MCF 10A (cell line): ENCODE results near the gene DCAF6. TPM values are rescaled to one million over a fixed set of nuclear protein-coding genes. Genes with fewer than 3 reads are reported as not detected.

Experiments
- BruUV-seq: library from RNA; stranded (reverse); fragments of 400-500 nt; replicated peaks from 2 replicates; lab custom pipeline; 2021; lab: Mats Ljungman, UMichigan
- CTCF ChIA-PET: fragments of 300-600 bp; sonication (Branson Sonifier 250); formaldehyde crosslinking; extraction: SDS; loops from one replicate; lab custom pipeline; 2021; ENCODE audit warnings: antibody characterized with exemption, inconsistent platforms; lab: Yijun Ruan, JAX
- POLR2A ChIA-PET: fragments of 300-600, 350-650 bp; sonication (Branson Sonifier 250); formaldehyde crosslinking; extraction: SDS; loops from one replicate; lab custom pipeline; 2020; ENCODE audit warnings: antibody characterized with exemption, inconsistent platforms; lab: Yijun Ruan, JAX
- DNase-seq: peaks from one replicate; pipeline ENCODE4 v3.0.0-alpha.2; 2018; ENCODE audit not compliant: unreplicated experiment
- H3K27ac Mint-ChIP-seq: one replicate; pipeline ENCODE4 v1.8.0; 2022; ENCODE audit warnings: mild to moderate bottlenecking, low read depth, mixed read lengths; ENCODE audit not compliant: unreplicated experiment
- H3K27me3 Mint-ChIP-seq: one replicate; pipeline ENCODE4 v1.8.0; 2022; ENCODE audit warnings: mixed read lengths; ENCODE audit not compliant: insufficient read depth, unreplicated experiment
- H3K36me3 Mint-ChIP-seq: one replicate; pipeline ENCODE4 v1.8.0; 2022; ENCODE audit warnings: mild to moderate bottlenecking, moderate library complexity, mixed read lengths; ENCODE audit not compliant: insufficient read depth, unreplicated experiment
- H3K4me1 Mint-ChIP-seq: one replicate; pipeline ENCODE4 v1.8.0; 2022; ENCODE audit warnings: mixed read lengths; ENCODE audit not compliant: insufficient read depth, unreplicated experiment
- H3K4me3 Mint-ChIP-seq: one replicate; pipeline ENCODE4 v1.8.0; 2022; ENCODE audit warnings: mild to moderate bottlenecking, moderate library complexity, mixed read lengths; ENCODE audit not compliant: unreplicated experiment
- H3K9me3 Mint-ChIP-seq: one replicate; pipeline ENCODE4 v1.8.0; 2022; ENCODE audit warnings: mixed read lengths; ENCODE audit not compliant: unreplicated experiment
- intact Hi-C: fragments of 100-400 bp; cut with micrococcal nuclease; formaldehyde crosslinking; loops from 2 replicates; pipeline ENCODE4 v1.14.1; 2022
- total RNA-seq: library from RNA; stranded (reverse); gene quantifications from 2 replicates; pipeline ENCODE4 v1.2.3, GENCODE V29; 2022
- TF ChIP-seq, protein P1 (sequence below): fragments of 200-600 bp; IDR thresholded peaks from one replicate; pipeline ENCODE4 v1.8.0; 2022; ENCODE audit warnings: antibody characterized with exemption, mild to moderate bottlenecking; ENCODE audit not compliant: unreplicated experiment

The DCAF6 gene
- total RNA-seq, 1 experiment from 2014 or later, result 57.2 TPM

DNA sequence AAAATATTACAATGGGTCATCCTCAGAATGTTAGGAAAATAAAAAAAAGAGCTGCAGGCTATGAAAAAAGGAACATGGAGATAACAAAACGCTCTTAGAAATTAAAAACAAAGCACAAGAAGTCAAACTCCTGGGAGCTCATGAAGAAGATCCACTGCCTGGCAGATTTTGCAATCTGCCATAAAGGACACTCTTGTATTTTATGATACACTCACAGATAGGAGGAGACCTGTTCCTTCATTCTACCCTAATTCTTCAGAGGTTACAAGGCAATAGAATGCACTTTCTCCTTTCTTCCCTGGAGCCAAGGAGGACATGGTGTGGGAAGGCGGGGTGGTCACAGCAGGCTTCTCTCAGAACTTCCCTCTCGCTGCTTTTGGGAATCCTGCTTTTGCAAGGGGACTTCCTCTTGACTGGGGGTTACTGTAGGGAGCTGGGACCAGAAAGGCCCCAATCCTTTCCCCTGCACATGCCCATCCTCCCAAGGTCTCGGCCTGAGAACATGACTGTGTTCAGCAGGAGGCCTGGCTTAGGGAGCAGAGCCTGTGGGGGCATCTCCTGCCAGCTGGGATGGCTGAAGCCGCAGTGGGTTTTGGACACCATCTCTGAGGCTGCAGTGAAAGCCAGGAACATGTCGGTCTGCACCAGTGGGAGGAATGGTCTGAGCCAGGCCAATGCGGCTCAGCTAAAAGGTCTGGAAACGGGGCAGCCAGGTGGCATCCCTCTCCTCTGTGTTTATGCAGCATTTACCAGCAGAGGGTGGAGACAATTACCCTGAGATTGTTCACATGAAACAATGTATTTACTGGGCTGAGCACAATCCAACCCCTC lies 155.5 kb downstream of the DCAF6 start:
- H3K36me3 Mint-ChIP-seq, result peaks cover 5% of the 10 kb centered on the region
- H3K27me3 Mint-ChIP-seq, result no peaks in the 10 kb centered on the region
- DNase-seq, result no peak
- ChIA-PET POLR2A (interaction anchor here (0.6 to 2.4 kb wide), 3 partner anchors 9 to 851 kb away, joined by 3 to 8 read pairs (median 3); no protein-coding TSS in a partner anchor), CTCF (interaction anchor here (0.6 to 7.3 kb wide), 35 partner anchors 7 to 534 kb away, joined by 3 to 116 read pairs (median 5); partner anchors contain the start of gene TIPRL)
- TF ChIP-seq, protein P1, sequence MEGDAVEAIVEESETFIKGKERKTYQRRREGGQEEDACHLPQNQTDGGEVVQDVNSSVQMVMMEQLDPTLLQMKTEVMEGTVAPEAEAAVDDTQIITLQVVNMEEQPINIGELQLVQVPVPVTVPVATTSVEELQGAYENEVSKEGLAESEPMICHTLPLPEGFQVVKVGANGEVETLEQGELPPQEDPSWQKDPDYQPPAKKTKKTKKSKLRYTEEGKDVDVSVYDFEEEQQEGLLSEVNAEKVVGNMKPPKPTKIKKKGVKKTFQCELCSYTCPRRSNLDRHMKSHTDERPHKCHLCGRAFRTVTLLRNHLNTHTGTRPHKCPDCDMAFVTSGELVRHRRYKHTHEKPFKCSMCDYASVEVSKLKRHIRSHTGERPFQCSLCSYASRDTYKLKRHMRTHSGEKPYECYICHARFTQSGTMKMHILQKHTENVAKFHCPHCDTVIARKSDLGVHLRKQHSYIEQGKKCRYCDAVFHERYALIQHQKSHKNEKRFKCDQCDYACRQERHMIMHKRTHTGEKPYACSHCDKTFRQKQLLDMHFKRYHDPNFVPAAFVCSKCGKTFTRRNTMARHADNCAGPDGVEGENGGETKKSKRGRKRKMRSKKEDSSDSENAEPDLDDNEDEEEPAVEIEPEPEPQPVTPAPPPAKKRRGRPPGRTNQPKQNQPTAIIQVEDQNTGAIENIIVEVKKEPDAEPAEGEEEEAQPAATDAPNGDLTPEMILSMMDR, result no peak
- no TSS peak for BruUV-seq
- no peaks in the 10 kb centered on the region for H3K9me3 Mint-ChIP-seq
- H3K4me1 Mint-ChIP-seq, result no peaks in the 10 kb centered on the region
- H3K27ac Mint-ChIP-seq, result no peak overlapping the region
- H3K4me3 Mint-ChIP-seq, result no peak overlapping the region
- intact Hi-C loops, result loop anchor here (2.0 to 5.0 kb wide), 3 partner anchors 45 to 250 kb away; partner anchors contain the start of genes GPR161 and SFT2D2

GRCh38 chr1:168092566-168093355 lies 156.3 kb downstream of the DCAF6 start:
- DNase-seq, result peak; percentile 57
- Mint-ChIP-seq H3K9me3 (no peaks in the 10 kb centered on the region), H3K4me3 (no peak overlapping the region), H3K4me1 (peaks cover 4% of the 10 kb centered on the region), H3K27me3 (no peaks in the 10 kb centered on the region), H3K36me3 (peaks cover 5% of the 10 kb centered on the region), H3K27ac (no peak overlapping the region)
- ChIA-PET CTCF (interaction anchor here (0.6 to 7.3 kb wide), 37 partner anchors 9 to 1438 kb away, joined by 3 to 116 read pairs (median 5); partner anchors contain the start of genes GPR161 and TIPRL), POLR2A (interaction anchor here (0.5 to 2.4 kb wide), 4 partner anchors 10 to 851 kb away, joined by 3 to 8 read pairs (median 3); no protein-coding TSS in a partner anchor)
- intact Hi-C loops, result loop anchor here (1.0 to 5.0 kb wide), 6 partner anchors 44 to 250 kb away; partner anchors contain the start of genes GPR161 and SFT2D2
- TF ChIP-seq, protein P1, result peak; percentile 61
- no TSS peak for BruUV-seq

DNA sequence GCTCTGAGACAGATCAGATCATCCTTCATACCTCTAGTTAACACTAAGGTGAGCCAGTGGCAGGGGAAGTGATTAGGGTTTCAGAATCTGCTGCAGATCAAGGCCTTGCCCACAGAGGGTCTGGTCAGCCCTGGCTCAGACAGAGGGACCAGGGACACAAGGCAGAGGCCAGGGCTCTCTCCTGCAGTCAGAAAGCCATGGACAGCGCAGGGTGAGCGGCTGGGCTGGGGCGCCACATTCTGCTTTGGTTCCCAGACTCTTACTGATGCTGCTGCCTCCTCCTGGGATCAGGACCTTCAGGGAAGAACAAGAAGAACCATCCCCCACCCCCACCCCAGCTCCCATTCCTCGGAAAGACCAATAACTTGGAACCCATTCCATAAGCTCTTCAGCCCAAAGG lies 157.1 kb downstream of the DCAF6 start:
- DNase-seq, result no peak
- Mint-ChIP-seq H3K27me3 (no peaks in the 10 kb centered on the region), H3K4me3 (no peak overlapping the region), H3K36me3 (peaks cover 5% of the 10 kb centered on the region), H3K27ac (no peak overlapping the region), H3K9me3 (no peaks in the 10 kb centered on the region), H3K4me1 (peaks cover 9% of the 10 kb centered on the region)
- TF ChIP-seq, protein P1, result no peak
- BruUV-seq, result no TSS peak
- POLR2A ChIA-PET, result interaction anchor here (0.7 kb wide), 1 partner anchor 18 kb away, joined by 3 read pairs; no protein-coding TSS in a partner anchor
- intact Hi-C loops, result loop anchor here (1.0 to 5.0 kb wide), 6 partner anchors 43 to 249 kb away; partner anchors contain the start of genes GPR161 and SFT2D2
- CTCF ChIA-PET, result interaction anchor here (0.7 to 7.3 kb wide), 19 partner anchors 8 to 1437 kb away, joined by 3 to 116 read pairs (median 6); partner anchors contain the start of gene GPR161
